ENCODE data around the gene POFUT1. TPM values are rescaled to one million over a fixed set of nuclear protein-coding genes. Genes with fewer than 3 reads are reported as not detected.
"Not testable (repeated sequence)": the region's sequence is repeated elsewhere in the genome, so short reads cannot be mapped to it uniquely, and the experiment has no call there.

POFUT1 gene
- total RNA-seq, 4 donors from 2014 or later = 11.2 to 47.1 (median 23.3) TPM

DNA sequence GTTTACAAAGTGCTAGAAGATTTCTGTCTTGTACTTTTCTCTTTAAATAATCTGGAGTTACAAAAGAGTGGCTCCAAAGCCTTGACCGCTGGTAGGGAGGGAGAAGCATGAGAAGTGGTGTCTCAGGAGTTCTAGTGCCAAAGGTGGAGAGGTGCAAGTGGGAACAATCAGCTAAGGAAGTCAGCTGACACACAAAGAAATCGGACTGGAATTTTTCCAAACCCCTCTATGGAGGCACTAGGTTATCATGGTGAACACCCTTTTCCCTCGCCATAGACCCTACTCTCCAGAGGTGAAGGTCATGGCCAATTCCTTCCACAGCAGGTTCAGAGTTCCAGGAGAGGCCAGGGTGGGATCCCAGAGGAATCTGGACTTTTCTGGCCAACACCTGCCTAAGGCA is 15.0 kb upstream of the POFUT1 start:
- Histone ChIP-seq H3K27ac (peak overlapping the region in 1 of 2 donors; percentile 22), H3K4me1 (peaks cover 0 to 11% of the 10 kb centered on the region in 2 donors), H3K27me3 (no peaks in the 10 kb centered on the region), H3K9me3 (no peaks in the 10 kb centered on the region), H3K4me3 (no peak overlapping the region), H3K36me3 (no peaks in the 10 kb centered on the region)
- intact Hi-C loops (cut with DNase I; ENCODE audit: low total_unique reads) = no loop called here
- no peak for DNase-seq
- TF ChIP-seq POLR2A (IDR thresholded peaks at IDR 0.05) = no peak
- TF ChIP-seq, protein P1, sequence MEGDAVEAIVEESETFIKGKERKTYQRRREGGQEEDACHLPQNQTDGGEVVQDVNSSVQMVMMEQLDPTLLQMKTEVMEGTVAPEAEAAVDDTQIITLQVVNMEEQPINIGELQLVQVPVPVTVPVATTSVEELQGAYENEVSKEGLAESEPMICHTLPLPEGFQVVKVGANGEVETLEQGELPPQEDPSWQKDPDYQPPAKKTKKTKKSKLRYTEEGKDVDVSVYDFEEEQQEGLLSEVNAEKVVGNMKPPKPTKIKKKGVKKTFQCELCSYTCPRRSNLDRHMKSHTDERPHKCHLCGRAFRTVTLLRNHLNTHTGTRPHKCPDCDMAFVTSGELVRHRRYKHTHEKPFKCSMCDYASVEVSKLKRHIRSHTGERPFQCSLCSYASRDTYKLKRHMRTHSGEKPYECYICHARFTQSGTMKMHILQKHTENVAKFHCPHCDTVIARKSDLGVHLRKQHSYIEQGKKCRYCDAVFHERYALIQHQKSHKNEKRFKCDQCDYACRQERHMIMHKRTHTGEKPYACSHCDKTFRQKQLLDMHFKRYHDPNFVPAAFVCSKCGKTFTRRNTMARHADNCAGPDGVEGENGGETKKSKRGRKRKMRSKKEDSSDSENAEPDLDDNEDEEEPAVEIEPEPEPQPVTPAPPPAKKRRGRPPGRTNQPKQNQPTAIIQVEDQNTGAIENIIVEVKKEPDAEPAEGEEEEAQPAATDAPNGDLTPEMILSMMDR (IDR thresholded peaks at IDR 0.05) = no peak

GRCh38 chr20:32193336-32193735 is 14.3 kb upstream of the POFUT1 start:
- H3K9me3 ChIP-seq; DNase-seq; intact Hi-C loops (cut with DNase I; ENCODE audit: low total_unique reads); H3K4me3 ChIP-seq; H3K27me3 ChIP-seq; H3K36me3 ChIP-seq; H3K4me1 ChIP-seq: not testable (repeated sequence)
- H3K27ac ChIP-seq = peak overlapping the region in 1 of 2 donors; percentile 22

DNA sequence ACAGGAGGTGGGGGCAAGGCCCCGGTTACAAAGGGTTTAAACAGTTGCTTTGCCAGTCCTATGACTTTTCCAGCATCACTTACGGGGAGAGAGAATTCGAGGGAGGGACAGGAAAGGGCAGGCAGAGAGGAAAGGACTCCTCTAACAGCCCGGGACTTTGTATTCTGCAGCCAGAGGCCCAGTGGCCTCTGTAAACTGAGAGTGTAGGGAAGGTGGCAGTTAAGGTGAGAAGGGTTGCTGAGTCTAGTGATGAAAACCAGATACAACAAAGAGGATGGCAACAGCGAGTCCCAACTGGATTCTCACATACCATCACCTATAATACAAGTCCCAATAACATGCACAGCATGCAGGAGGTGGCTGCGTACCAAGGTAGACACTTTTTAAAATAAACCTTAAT is 13.7 kb upstream of the POFUT1 start:
- intact Hi-C loops (cut with DNase I; ENCODE audit: low total_unique reads) = no loop called here
- H3K4me3 ChIP-seq = no peak overlapping the region
- no peaks in the 10 kb centered on the region for H3K9me3 ChIP-seq
- H3K36me3 ChIP-seq = no peaks in the 10 kb centered on the region
- H3K4me1 ChIP-seq = peaks cover 0 to 3% of the 10 kb centered on the region in 2 donors
- no peak overlapping the region for H3K27ac ChIP-seq
- DNase-seq = no peak
- no peaks in the 10 kb centered on the region for H3K27me3 ChIP-seq
- TF ChIP-seq, protein P1 (IDR thresholded peaks at IDR 0.05) = no peak
- no peak for TF ChIP-seq POLR2A (IDR thresholded peaks at IDR 0.05)

- no peaks in the 10 kb centered on the region for H3K27me3 ChIP-seq
- no peak overlapping the region for H3K27ac ChIP-seq
- H3K4me1 ChIP-seq = no peaks in the 10 kb centered on the region
- DNase-seq = no peak
- H3K9me3 ChIP-seq = no peaks in the 10 kb centered on the region
- H3K4me3 ChIP-seq = no peak overlapping the region
- intact Hi-C loops (cut with DNase I; ENCODE audit: low total_unique reads) = no loop called here
- TF ChIP-seq POLR2A (IDR thresholded peaks at IDR 0.05) = no peak
- TF ChIP-seq, protein P1 (IDR thresholded peaks at IDR 0.05) = no peak
- H3K36me3 ChIP-seq = no peaks in the 10 kb centered on the region
Observed at GRCh38 chr20:32195581-32195980, 12.1 kb upstream of the POFUT1 start.

DNA sequence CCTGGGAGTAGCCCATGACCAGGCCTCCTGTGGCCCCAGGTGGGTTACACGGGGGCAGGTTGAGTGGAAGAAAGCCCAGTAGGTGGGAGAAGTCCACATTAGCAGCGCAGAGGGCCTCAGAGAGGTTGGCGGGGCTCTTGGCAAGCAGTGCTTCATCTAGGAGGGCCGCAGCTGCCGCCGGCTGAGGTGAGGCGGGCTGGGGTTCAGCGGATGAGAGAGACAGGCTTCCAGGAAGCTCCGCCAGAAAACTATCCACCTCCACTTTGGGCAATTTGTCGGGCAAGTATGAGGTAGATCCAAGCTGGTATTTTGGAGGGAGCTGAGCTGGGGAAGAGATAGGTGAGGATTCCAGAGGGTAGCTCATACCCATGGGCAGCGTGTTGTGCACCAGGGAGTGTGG is 11.1 kb upstream of the POFUT1 start:
- H3K27me3 ChIP-seq; H3K36me3 ChIP-seq; intact Hi-C loops (cut with DNase I; ENCODE audit: low total_unique reads); H3K4me3 ChIP-seq; H3K9me3 ChIP-seq; H3K4me1 ChIP-seq; H3K27ac ChIP-seq; DNase-seq: not testable (repeated sequence)

- H3K27ac ChIP-seq; DNase-seq; H3K4me3 ChIP-seq; H3K36me3 ChIP-seq; H3K27me3 ChIP-seq; intact Hi-C loops (cut with DNase I; ENCODE audit: low total_unique reads); H3K9me3 ChIP-seq; H3K4me1 ChIP-seq: not testable (repeated sequence)
Observed at GRCh38 chr20:32197136-32197535, 10.5 kb upstream of the POFUT1 start.

GRCh38 chr20:32199006-32199405 is 8.7 kb upstream of the POFUT1 start:
- no peaks in the 10 kb centered on the region for H3K9me3 ChIP-seq
- H3K4me1 ChIP-seq = no peaks in the 10 kb centered on the region
- H3K27ac ChIP-seq = no peak overlapping the region
- H3K27me3 ChIP-seq = no peaks in the 10 kb centered on the region
- intact Hi-C loops (cut with DNase I; ENCODE audit: low total_unique reads) = no loop called here
- no peak for DNase-seq
- no peaks in the 10 kb centered on the region for H3K36me3 ChIP-seq
- TF ChIP-seq, protein P1 (IDR thresholded peaks at IDR 0.05) = no peak
- no peak for TF ChIP-seq POLR2A (IDR thresholded peaks at IDR 0.05)
- H3K4me3 ChIP-seq = no peak overlapping the region

Data from uterus (tissue), 4 donors.